Measurements from ENCODE around the gene POMGNT2. TPM values are rescaled to one million over a fixed set of nuclear protein-coding genes. Genes with fewer than 3 reads are reported as not detected.

The POMGNT2 gene
- polyA plus RNA-seq, 1 of the 3 experiments (the other 2 are of a cell fraction) = 20.6 TPM

DNA sequence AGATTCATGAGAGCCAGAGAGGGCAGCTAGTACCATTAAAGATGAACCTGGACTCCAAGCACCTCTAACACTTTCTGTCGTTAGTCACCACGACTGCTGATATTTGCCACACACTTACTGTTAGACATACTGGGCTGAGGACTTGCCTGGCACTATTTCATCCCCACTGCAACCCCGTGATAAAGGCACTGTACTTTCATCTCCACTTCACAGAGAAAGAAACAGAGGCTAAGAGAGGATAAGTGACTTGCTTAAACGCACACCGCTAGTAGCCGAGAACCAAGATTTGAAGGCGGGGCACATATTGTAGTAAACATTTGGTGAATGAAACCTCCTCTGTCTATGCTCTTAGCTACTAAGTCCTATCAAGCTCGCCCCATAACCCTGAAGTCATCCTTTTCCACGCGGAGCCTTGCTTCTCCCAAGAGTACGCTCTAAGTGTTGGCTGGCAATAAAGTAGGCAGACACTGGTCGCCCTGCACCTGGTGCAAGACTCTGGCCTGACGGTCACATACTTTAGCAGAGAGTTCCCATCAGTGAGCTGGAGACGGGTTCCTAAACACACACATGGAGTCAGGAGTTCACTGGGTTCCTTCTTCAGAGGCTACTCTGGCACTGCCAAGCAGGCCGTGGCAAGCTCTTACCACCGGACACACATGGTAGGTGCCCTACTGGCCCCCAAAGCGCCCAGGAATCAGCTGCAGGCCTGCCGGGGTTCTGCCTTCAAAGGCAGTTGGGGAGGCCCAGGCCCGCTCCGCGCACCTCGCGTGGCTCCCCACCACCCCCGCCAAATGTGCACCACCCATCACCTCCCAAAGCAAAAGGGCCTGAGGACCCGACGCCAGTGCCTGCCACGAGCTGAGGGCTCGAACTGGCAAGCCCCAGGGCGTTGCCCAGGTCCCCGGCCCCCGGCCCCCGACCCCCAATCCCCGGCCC lies 951 bp downstream of the POMGNT2 start (continued):
- TF ChIP-seq JUND (IDR thresholded peaks at IDR 0.05) = no peak
- no peak for TF ChIP-seq TCF12 (IDR thresholded peaks at IDR 0.05)

DNA sequence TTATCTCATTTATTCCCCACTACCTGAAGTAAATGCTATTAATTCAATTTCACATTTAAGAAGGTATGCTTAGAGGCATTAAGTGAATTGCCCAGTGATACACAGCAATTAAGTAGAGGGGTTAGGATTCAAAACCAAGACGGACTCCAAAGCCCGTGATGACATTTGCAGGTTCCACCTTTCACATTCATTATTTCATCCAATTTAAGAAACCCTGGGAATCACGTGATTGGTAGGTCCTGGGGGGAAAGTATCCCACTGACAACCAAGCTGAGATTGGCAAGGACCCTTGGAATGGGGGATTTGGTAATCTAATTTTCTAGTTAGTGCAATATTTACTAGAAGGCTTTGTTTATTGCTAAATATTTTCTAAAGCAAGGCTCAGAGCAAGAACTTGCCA lies 1.8 kb downstream of the POMGNT2 start:
- Histone ChIP-seq H3K79me2 (ENCODE audit: insufficient read depth) (peaks cover 5% of the 10 kb centered on the region; the same call in 1 of the 2 replicates), H4K20me1 (ENCODE audit: insufficient read depth) (no peaks in the 10 kb centered on the region), H3F3A (replicated peaks; ENCODE audit: insufficient read depth) (no peaks in the 10 kb centered on the region), H3K4me2 (no peak overlapping the region), H3K27ac (ENCODE audit: low read depth in 2 of 2, low read length in 1 of 2) (no peak overlapping the region), H2AFZ (ENCODE audit: low read depth) (no peak overlapping the region), H3K4me3 (ENCODE audit: low read depth in 2 of 2, low read length in 1 of 2) (no peak overlapping the region), H3K4me1 (ENCODE audit: control insufficient read depth in 1 of 2, insufficient read depth in 2 of 2, low read depth in 1 of 2, low read length in 1 of 2) (peaks cover 0 to 21% of the 10 kb centered on the region in 2 experiments; a peak in 1 of 4 replicates), H3K27me3 (ENCODE audit: insufficient read depth) (no peaks in the 10 kb centered on the region), H3K9me2 (no peaks in the 10 kb centered on the region), H3K9ac (no peak overlapping the region), H3K9me3 (no peaks in the 10 kb centered on the region), H3K36me3 (replicated peaks in 1 of 2; ENCODE audit: control insufficient read depth in 1 of 2, insufficient read depth in 2 of 2, low read length in 1 of 2) (no peaks in the 10 kb centered on the region)
- ChIA-PET POLR2A (no interaction called here), CTCF (no interaction called here)
- DNase-seq = no peak
- TF ChIP-seq MXI1 (IDR thresholded peaks at IDR 0.05; ENCODE audit: low read depth, low read length) = no peak
- no peak for TF ChIP-seq POLR2AphosphoS5 (IDR thresholded peaks at IDR 0.05; ENCODE audit: low read depth, low read length)
- TF ChIP-seq YY1 (IDR thresholded peaks at IDR 0.05; ENCODE audit: low read depth) = no peak
- no peak for TF ChIP-seq JUND (IDR thresholded peaks at IDR 0.05)
- TF ChIP-seq USF2 (IDR thresholded peaks at IDR 0.05; ENCODE audit: borderline replicate concordance, low read depth, low read length) = no peak
- TF ChIP-seq SMC3 (IDR thresholded peaks at IDR 0.05; ENCODE audit: low read depth, low read length) = no peak
- TF ChIP-seq, protein P1, sequence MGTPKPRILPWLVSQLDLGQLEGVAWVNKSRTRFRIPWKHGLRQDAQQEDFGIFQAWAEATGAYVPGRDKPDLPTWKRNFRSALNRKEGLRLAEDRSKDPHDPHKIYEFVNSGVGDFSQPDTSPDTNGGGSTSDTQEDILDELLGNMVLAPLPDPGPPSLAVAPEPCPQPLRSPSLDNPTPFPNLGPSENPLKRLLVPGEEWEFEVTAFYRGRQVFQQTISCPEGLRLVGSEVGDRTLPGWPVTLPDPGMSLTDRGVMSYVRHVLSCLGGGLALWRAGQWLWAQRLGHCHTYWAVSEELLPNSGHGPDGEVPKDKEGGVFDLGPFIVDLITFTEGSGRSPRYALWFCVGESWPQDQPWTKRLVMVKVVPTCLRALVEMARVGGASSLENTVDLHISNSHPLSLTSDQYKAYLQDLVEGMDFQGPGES (IDR thresholded peaks at IDR 0.05; ENCODE audit: low read depth, low read length) = no peak
- 71% methylated on average over 3 of the region's 3 CpGs for WGBS (ENCODE audit: low lambda C conversion rate)

DNA sequence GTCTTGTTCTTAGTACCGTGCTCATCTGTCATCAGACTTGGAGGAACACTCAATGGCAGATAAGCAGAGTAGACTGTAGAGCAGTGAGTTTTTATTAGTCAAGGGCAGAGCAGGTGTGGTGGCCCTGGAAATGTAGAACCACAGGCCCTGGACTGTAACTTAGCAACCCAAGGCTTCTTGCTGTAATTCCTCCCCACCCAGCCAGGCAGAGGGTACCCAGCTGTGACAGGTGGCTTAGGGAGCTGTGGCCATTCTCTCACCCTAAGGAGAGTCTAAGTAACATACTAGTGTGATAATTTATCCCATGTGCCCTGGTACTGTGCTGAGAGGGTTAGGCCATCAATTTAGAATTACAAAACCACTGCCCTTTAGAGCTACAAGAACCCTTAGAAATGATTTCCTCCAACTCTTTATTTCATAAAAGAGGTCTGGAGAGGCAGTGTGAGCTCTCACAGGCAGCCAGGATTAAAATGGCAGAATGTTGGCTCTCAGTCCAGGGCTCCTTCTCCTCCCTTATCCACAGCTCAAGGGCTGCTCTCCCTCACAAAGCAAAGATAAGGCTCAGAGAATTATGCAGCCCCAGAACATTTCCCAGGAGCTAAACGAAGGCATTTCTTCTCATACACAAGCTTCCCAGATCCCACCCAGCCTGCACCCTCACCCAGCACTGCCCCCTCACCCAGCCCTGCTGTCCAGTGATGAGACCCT lies 3.0 kb downstream of the POMGNT2 start:
- no peak for DNase-seq
- no peaks in the 10 kb centered on the region for H3K9me2 ChIP-seq
- H3K27me3 ChIP-seq (ENCODE audit: insufficient read depth) = no peaks in the 10 kb centered on the region
- no peaks in the 10 kb centered on the region for H4K20me1 ChIP-seq (ENCODE audit: insufficient read depth)
- no peak overlapping the region for H3K4me2 ChIP-seq
- H3F3A ChIP-seq (replicated peaks; ENCODE audit: insufficient read depth) = no peaks in the 10 kb centered on the region
- TF ChIP-seq RAD21 (IDR thresholded peaks at IDR 0.05; ENCODE audit: low read length) = no peak
- no peak for TF ChIP-seq JUND (IDR thresholded peaks at IDR 0.05)
- TF ChIP-seq RXRA (IDR thresholded peaks at IDR 0.05; ENCODE audit: borderline replicate concordance, low read depth) = no peak
- CTCF ChIA-PET = interaction anchor here (2.9 kb wide), 1 partner anchor 11 kb away, joined by 8 read pairs; no protein-coding TSS in a partner anchor
- POLR2A ChIA-PET = no interaction called here
- H3K27ac ChIP-seq (ENCODE audit: low read depth in 2 of 2, low read length in 1 of 2) = no peak overlapping the region
- H3K79me2 ChIP-seq (ENCODE audit: insufficient read depth) = peaks cover 5% of the 10 kb centered on the region; the same call in 1 of the 2 replicates
- peaks cover 0 to 21% of the 10 kb centered on the region in 2 experiments; a peak in 1 of 4 replicates for H3K4me1 ChIP-seq (ENCODE audit: control insufficient read depth in 1 of 2, insufficient read depth in 2 of 2, low read depth in 1 of 2, low read length in 1 of 2)
- H3K9me3 ChIP-seq = no peaks in the 10 kb centered on the region
- H3K9ac ChIP-seq = no peak overlapping the region
- H3K36me3 ChIP-seq (replicated peaks in 1 of 2; ENCODE audit: control insufficient read depth in 1 of 2, insufficient read depth in 2 of 2, low read length in 1 of 2) = no peaks in the 10 kb centered on the region
- H2AFZ ChIP-seq (ENCODE audit: low read depth) = no peak overlapping the region
- 67% methylated on average over 2 of the region's 2 CpGs for WGBS (ENCODE audit: low lambda C conversion rate)
- no peak overlapping the region for H3K4me3 ChIP-seq (ENCODE audit: low read depth in 2 of 2, low read length in 1 of 2)
